OCI-LY3 (cell line): ENCODE measurements around the gene LTBR.
"Not testable (repeated sequence)": the region's sequence is repeated elsewhere in the genome, so short reads cannot be mapped to it uniquely, and the experiment has no call there.

Experiments
- H2AFZ ChIP-seq: fragments of 200-600, 300-600 bp; shearing (Covaris generic); 2 replicates; pipeline ENCODE4 v1.6.0; 2014; ENCODE audit warnings: antibody characterized with exemption, low read depth, low read length
- H3K27ac ChIP-seq: fragments of 200-600, 300-600 bp; sonication (generic); 2 replicates; pipeline ENCODE4 v1.5.1; 2014; ENCODE audit warnings: mild to moderate bottlenecking, low read length, moderate library complexity, mixed read lengths
- H3K27me3 ChIP-seq: fragments of 200-600, 300-600 bp; sonication (generic); 2 replicates; pipeline ENCODE4 v1.6.1; 2014; ENCODE audit warnings: low read depth, low read length, mixed read lengths
- H3K36me3 ChIP-seq: fragments of 200-600, 300-600 bp; sonication (generic); replicated peaks from 2 replicates; pipeline ENCODE3; 2014; ENCODE audit warnings: low read depth, low read length, mixed read lengths
- H3K4me1 ChIP-seq: fragments of 300-600, 200-600 bp; sonication (generic); 2 replicates; pipeline ENCODE4 v1.6.1; 2014; ENCODE audit warnings: low read length, mixed read lengths
- H3K4me2 ChIP-seq: fragments of 200-600, 300-600 bp; sonication (generic); 2 replicates; pipeline ENCODE4 v1.6.1; 2014; ENCODE audit warnings: low read length, mixed read lengths
- H3K4me3 ChIP-seq: fragments of 300-600, 200-600 bp; sonication (generic); 2 replicates; pipeline ENCODE4 v1.5.1; 2014; ENCODE audit warnings: antibody characterized with exemption, mild to moderate bottlenecking, low read length, moderate library complexity
- H3K79me2 ChIP-seq: fragments of 300-600, 200-600 bp; shearing (Covaris generic); 2 replicates; pipeline ENCODE4 v1.6.1; 2014; ENCODE audit warnings: mild to moderate bottlenecking, low read length, mixed read lengths
- H3K9ac ChIP-seq: fragments of 300-600, 200-600 bp; shearing (Covaris generic); 2 replicates; pipeline ENCODE4 v1.6.0; 2014; ENCODE audit warnings: mild to moderate bottlenecking, low read length, moderate library complexity
- H3K9me3 ChIP-seq: fragments of 200-600, 300-600 bp; shearing (Covaris generic); 2 replicates; pipeline ENCODE4 v1.6.1; 2014; ENCODE audit warnings: low read length, mixed read lengths; ENCODE audit not compliant: insufficient read depth
- H4K20me1 ChIP-seq: fragments of 200-600, 300-600 bp; sonication (generic); 2 replicates; pipeline ENCODE4 v1.6.1; 2016; ENCODE audit warnings: low read length, mixed read lengths; ENCODE audit not compliant: insufficient read depth
- CTCF ChIP-seq: fragments of 200-600, 300-600 bp; sonication (generic); IDR thresholded peaks from 2 replicates; pipeline ENCODE4 v1.5.1; 2014; ENCODE audit warnings: antibody characterized with exemption, low read length, low read depth
- EZH2phosphoT487 ChIP-seq: fragments of 200-600 bp; shearing (Covaris generic); IDR thresholded peaks from 2 replicates; pipeline ENCODE4 v1.6.1; 2018; ENCODE audit warnings: antibody characterized with exemption, mixed run types, low read depth

LTBR gene

DNA sequence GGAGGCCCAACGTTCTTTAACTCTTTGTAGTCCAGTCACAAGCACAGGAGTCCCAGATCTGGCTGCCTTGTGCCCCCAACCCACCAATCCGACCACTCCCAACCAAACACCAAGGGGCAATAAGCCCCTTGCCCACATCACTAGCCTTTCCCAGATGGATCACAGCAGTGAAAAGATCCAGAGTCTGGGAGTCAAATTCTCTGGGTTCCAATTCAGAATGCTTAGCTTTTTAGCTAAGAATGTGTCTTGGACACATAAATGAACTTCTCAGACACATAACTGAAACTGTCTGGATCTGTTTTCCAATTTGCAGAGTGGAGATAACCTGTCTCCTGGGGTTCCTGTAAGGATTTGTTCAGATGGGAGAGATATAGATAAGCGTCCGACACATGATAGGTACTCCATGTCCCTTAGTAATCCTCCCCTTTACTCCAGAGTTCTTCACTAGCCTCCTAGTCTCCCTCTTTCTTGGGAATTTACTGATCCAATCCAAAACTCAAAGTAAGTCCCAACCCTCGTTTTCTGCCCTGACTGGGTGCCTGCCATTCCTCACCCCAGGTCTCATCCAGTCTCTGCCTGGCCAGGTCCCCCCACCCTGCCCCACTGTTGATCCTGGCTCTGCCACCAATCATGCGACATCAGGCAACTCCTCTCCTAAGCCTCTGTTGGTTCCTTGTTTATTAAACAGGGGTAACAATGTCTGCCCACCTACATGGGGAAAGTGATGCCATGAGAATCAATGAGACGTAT is 41.6 kb upstream of the LTBR start:
- Histone ChIP-seq H3K36me3 (no peaks in the 10 kb centered on the region), H3K79me2 (no peaks in the 10 kb centered on the region), H3K27me3 (peaks cover 57% of the 10 kb centered on the region), H3K27ac (no peak overlapping the region), H4K20me1 (no peaks in the 10 kb centered on the region), H3K4me1 (no peaks in the 10 kb centered on the region), H3K9me3 (no peaks in the 10 kb centered on the region), H3K4me2 (no peak overlapping the region), H3K4me3 (no peak overlapping the region), H2AFZ (no peak overlapping the region), H3K9ac (no peak overlapping the region)
- TF ChIP-seq CTCF, result no peak
- TF ChIP-seq EZH2phosphoT487, result no peak

- Histone ChIP-seq H2AFZ (no peak overlapping the region), H3K27me3 (peaks cover 64% of the 10 kb centered on the region), H3K4me1 (no peaks in the 10 kb centered on the region), H3K36me3 (no peaks in the 10 kb centered on the region), H3K27ac (no peak overlapping the region), H3K4me2 (no peak overlapping the region), H4K20me1 (no peaks in the 10 kb centered on the region), H3K4me3 (no peak overlapping the region), H3K9me3 (no peaks in the 10 kb centered on the region), H3K9ac (no peak overlapping the region), H3K79me2 (no peaks in the 10 kb centered on the region)
- TF ChIP-seq EZH2phosphoT487 (no peak), CTCF (no peak)
These were observed 40.4 kb upstream of the LTBR start for GRCh38 chr12:6343518-6343917.

DNA sequence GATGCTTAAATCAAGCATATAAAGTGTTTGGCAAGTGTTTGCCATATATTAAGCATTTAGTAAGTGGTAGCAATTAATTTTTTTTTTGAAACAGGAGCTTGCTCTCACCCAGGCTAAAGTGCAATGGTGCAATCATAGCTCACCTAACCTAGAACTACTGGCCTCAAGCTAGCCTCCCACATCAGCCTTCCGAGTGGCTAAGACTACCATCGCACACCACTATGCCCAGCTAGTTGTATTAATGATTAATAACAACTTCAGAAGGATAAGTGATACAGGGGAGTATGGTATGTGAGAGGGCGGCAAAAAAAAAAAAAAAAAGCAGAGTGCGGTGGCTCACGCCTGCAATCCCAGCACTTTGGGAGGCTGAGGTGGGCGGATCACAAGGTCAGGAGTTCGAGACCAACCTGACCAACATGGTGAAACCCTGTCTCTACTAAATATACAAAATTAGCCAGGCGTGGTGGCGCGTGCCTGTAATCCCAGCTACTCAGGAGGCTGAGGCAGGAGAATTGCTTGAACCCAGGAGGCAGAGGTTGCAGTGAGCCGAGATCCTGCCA is 39.8 kb upstream of the LTBR start:
- not testable (repeated sequence) for H4K20me1 ChIP-seq, H3K4me2 ChIP-seq, H3K27ac ChIP-seq, H3K4me1 ChIP-seq, H3K4me3 ChIP-seq, H3K9me3 ChIP-seq, H3K9ac ChIP-seq, H2AFZ ChIP-seq, H3K79me2 ChIP-seq, H3K36me3 ChIP-seq
- peaks cover 59% of the 10 kb centered on the region for H3K27me3 ChIP-seq

GRCh38 chr12:6345319-6346091 is 38.5 kb upstream of the LTBR start:
- H3K79me2 ChIP-seq, result no peaks in the 10 kb centered on the region
- TF ChIP-seq EZH2phosphoT487, result no peak
- no peaks in the 10 kb centered on the region for H3K9me3 ChIP-seq
- no peak overlapping the region for H3K9ac ChIP-seq
- peaks cover 46% of the 10 kb centered on the region for H3K27me3 ChIP-seq
- no peak overlapping the region for H3K4me2 ChIP-seq
- H4K20me1 ChIP-seq, result no peaks in the 10 kb centered on the region
- no peak overlapping the region for H3K27ac ChIP-seq
- no peak overlapping the region for H3K4me3 ChIP-seq
- no peaks in the 10 kb centered on the region for H3K36me3 ChIP-seq
- H2AFZ ChIP-seq, result no peak overlapping the region
- H3K4me1 ChIP-seq, result no peaks in the 10 kb centered on the region

DNA sequence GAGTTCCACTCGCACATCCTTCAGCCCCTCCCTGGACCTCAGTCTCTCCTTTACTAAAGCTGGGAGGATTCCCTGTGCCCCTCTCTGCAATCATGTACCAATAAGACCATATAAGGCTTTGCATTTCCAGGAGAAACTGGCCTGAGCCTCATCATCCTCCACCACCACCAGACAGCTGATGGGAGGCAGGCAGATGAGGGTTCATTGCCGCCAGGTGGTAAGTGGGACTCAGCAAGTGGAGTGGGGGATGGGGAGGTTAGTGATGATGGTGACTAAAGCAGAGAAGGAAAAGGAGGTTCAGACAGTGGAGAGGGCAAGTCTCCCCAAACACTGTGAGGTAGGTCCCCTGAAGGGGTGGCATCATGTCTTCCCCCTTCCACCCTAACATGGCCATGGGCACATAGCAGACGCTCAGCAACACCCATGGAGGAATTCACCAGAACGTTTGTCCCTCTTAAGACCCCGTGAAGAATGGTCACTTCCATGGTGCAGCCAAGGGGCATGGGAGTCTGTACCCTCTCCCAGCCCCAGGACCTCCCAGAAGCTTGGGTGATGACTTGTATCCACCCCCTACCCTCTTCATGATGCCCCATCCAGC is 37.6 kb upstream of the LTBR start:
- Histone ChIP-seq H3K4me3 (no peak overlapping the region), H4K20me1 (no peaks in the 10 kb centered on the region), H3K27me3 (peaks cover 42% of the 10 kb centered on the region), H3K9ac (no peak overlapping the region), H2AFZ (no peak overlapping the region), H3K4me2 (no peak overlapping the region), H3K9me3 (no peaks in the 10 kb centered on the region), H3K79me2 (no peaks in the 10 kb centered on the region), H3K27ac (no peak overlapping the region), H3K36me3 (no peaks in the 10 kb centered on the region), H3K4me1 (no peaks in the 10 kb centered on the region)
- TF ChIP-seq CTCF (no peak), EZH2phosphoT487 (no peak)
